Esophagus muscularis mucosa (tissue), 4 donors: ENCODE data around the gene LRP6. TPM values are rescaled to one million over a fixed set of nuclear protein-coding genes. Genes with fewer than 3 reads are reported as not detected.

Experiments
- DNase-seq: peaks from one replicate; pipeline ENCODE4 v3.0.0-alpha.2; 2017; ENCODE audit errors: extremely low spot score
- H3K27ac ChIP-seq, 4 donors: fragments of 200-600 bp; sonication (generic); replicated peaks in 1 of 4; 1 replicate in 3 of 4; 2 replicates in 1 of 4; pipeline ENCODE4 v1.5.1; 2016 to 2019; ENCODE audit warnings: mild to moderate bottlenecking in 1 of 4
- H3K27me3 ChIP-seq, 4 donors: fragments of 200-600 bp; sonication (generic); one replicate each; pipeline versions ENCODE4 v1.5.1 to v1.6.0; 2016 to 2019
- H3K36me3 ChIP-seq, 4 donors: fragments of 200-600 bp; sonication (generic); one replicate each; pipeline ENCODE4 v1.5.1; 2016 to 2019
- H3K4me1 ChIP-seq, 4 donors: fragments of 200-600 bp; sonication (generic); one replicate each; pipeline ENCODE4 v1.5.1; 2016 to 2019
- H3K4me3 ChIP-seq, 4 donors: fragments of 200-600 bp; sonication (generic); 1 replicate in 2 of 4; 2 replicates in 2 of 4; pipeline ENCODE4 v1.5.1; 2016 to 2019; ENCODE audit warnings: mild to moderate bottlenecking in 4 of 4, moderate library complexity in 1 of 4
- H3K9me3 ChIP-seq, 4 donors: fragments of 200-600 bp; sonication (generic); 1 replicate in 3 of 4; 2 replicates in 1 of 4; pipeline ENCODE4 v1.5.1; 2016 to 2019
- CTCF ChIP-seq, 3 experiments: fragments of 200-600 bp in 2 of 3; fragments of 450-650 bp in 1 of 3; sonication (generic) in 2 of 3; IDR thresholded peaks; one replicate each; pipeline ENCODE4 v1.5.1; 2017 to 2019; ENCODE audit warnings: antibody characterized with exemption in 3 of 3, mild to moderate bottlenecking in 2 of 3, moderate library complexity in 1 of 3
- EP300 ChIP-seq: sonication (generic); formaldehyde crosslinking; IDR thresholded peaks from one replicate; pipeline ENCODE4 v1.6.1; 2017; ENCODE audit warnings: antibody characterized with exemption
- POLR2A ChIP-seq: fragments of 450-650 bp; IDR thresholded peaks from one replicate; pipeline ENCODE4 v1.6.1; 2017; ENCODE audit warnings: antibody characterized with exemption, moderate library complexity, mild to moderate bottlenecking, low read depth
- POLR2AphosphoS5 ChIP-seq, 2 donors: sonication (generic); formaldehyde crosslinking; IDR thresholded peaks; one replicate each; pipeline ENCODE4 v1.6.1; 2017; ENCODE audit warnings: antibody characterized with exemption in 2 of 2
- WGBS: methylation state at CpG from one replicate; pipeline ENCODE4 v1.1.5; 2018; 5-methylcytosine and 5-hydroxymethylcytosine counted together
- intact Hi-C: fragments of 100-400 bp; cut with DNase I; formaldehyde crosslinking; loops from one replicate; pipeline ENCODE4 v1.15.1; 2023
- total RNA-seq, 4 donors: library from RNA; depleted of rRNA; stranded (reverse); fragments of >200 nt; gene quantifications; one replicate each; pipeline versions ENCODE4 v1.1.0 to v1.2.1, GENCODE V29; 2016

LRP6 gene
- total RNA-seq, 4 donors from 2014 or later = 26.2 to 61.1 (median 34.8) TPM

DNA sequence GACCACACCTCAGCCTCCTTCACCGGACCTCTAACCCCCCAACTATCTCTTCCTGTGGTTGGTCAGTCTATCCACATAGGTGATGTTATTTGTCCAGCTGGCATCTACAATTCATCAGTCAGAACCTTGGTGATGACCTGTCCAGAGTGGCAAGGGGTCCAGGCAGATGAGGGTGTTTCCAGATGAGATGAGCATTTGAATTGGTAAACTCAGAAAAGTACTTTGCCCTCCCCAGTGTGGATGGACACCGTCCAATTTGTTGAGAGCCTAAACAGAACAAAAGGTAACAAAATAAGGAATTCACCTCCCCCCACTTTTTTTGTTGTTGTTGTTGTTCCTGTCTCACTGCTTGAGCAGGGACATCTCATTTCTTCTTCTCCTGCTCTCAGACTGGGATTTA lies 34.3 kb upstream of the LRP6 start:
- H3K36me3 ChIP-seq = no peaks in the 10 kb centered on the region
- 98% methylated on average over 2 of the region's 2 CpGs for WGBS
- intact Hi-C loops = no loop called here
- H3K4me3 ChIP-seq = no peak overlapping the region
- no peaks in the 10 kb centered on the region for H3K9me3 ChIP-seq
- no peak overlapping the region for H3K27ac ChIP-seq
- H3K27me3 ChIP-seq = no peaks in the 10 kb centered on the region
- DNase-seq = no peak
- TF ChIP-seq POLR2A (no peak), CTCF (IDR thresholded peaks at IDR 0.05) (no peak), EP300 (no peak), POLR2AphosphoS5 (IDR thresholded peaks at IDR 0.05) (no peak)
- H3K4me1 ChIP-seq = no peaks in the 10 kb centered on the region

DNA sequence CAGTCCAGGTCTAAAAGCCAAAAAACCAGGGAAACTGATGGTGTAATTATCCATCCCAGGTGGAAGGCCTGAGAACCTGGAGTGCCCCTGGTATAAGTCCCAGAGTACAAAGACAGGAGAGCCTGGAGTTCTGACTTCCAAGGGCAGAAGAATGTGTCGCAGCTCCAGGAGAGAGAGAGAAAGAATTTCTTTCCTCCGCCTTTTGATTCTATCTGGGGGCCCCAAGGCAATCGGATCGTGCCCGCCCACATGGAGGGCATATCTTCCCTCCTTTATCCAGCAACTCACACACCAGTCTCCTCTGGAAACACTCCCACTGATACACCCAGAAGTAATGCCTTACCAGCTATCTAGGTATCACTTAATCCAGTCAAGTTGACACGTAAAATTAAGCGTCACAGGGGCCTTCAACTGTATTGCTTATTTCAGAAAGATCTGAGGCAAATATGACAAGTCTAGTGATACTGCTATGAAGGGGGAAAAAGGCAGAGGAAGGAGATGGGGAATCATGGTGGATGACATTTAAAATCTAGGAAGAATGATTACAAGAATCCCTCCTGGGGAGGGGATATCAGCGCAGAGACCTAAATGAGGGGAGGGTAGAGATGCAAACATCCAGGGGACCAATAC lies 30.5 kb upstream of the LRP6 start:
- intact Hi-C loops = no loop called here
- TF ChIP-seq CTCF (IDR thresholded peaks at IDR 0.05) (no peak), POLR2A (no peak), POLR2AphosphoS5 (IDR thresholded peaks at IDR 0.05) (no peak), EP300 (no peak)
- H3K27ac ChIP-seq = no peak overlapping the region
- no peaks in the 10 kb centered on the region for H3K9me3 ChIP-seq
- no peak overlapping the region for H3K4me3 ChIP-seq
- no peaks in the 10 kb centered on the region for H3K36me3 ChIP-seq
- peaks cover 0 to 8% (median 6%) of the 10 kb centered on the region in 4 donors for H3K4me1 ChIP-seq
- no peak for DNase-seq
- no peaks in the 10 kb centered on the region for H3K27me3 ChIP-seq
- WGBS = 87% methylated on average over 8 of the region's 8 CpGs

GRCh38 chr12:12294215-12295005 lies 27.6 kb upstream of the LRP6 start:
- Histone ChIP-seq H3K4me1 (peaks cover 0 to 8% (median 6%) of the 10 kb centered on the region in 4 donors), H3K4me3 (no peak overlapping the region), H3K27me3 (no peaks in the 10 kb centered on the region), H3K27ac (no peak overlapping the region), H3K9me3 (no peaks in the 10 kb centered on the region), H3K36me3 (no peaks in the 10 kb centered on the region)
- intact Hi-C loops = no loop called here
- whole genome bisulfite sequencing = 66% methylated on average over 5 of the region's 5 CpGs
- TF ChIP-seq POLR2A = no peak
- no peak for TF ChIP-seq CTCF (IDR thresholded peaks at IDR 0.05)
- no peak for TF ChIP-seq POLR2AphosphoS5 (IDR thresholded peaks at IDR 0.05)
- TF ChIP-seq EP300 = no peak
- DNase-seq = no peak

- H3K4me1 ChIP-seq = peaks cover 0 to 8% (median 6%) of the 10 kb centered on the region in 4 donors
- no peak for DNase-seq
- TF ChIP-seq POLR2A (no peak), EP300 (no peak), CTCF (IDR thresholded peaks at IDR 0.05) (no peak), POLR2AphosphoS5 (IDR thresholded peaks at IDR 0.05) (no peak)
- WGBS = 96% methylated on average over 1 of the region's 1 CpG
- H3K4me3 ChIP-seq = no peak overlapping the region
- no peaks in the 10 kb centered on the region for H3K36me3 ChIP-seq
- H3K9me3 ChIP-seq = no peaks in the 10 kb centered on the region
- H3K27ac ChIP-seq = no peak overlapping the region
- H3K27me3 ChIP-seq = no peaks in the 10 kb centered on the region
- intact Hi-C loops = no loop called here
Observed at GRCh38 chr12:12290206-12290605, 23.4 kb upstream of the LRP6 start.
